Measurements from ENCODE around the gene ADAMTS14.

ADAMTS14 gene

DNA sequence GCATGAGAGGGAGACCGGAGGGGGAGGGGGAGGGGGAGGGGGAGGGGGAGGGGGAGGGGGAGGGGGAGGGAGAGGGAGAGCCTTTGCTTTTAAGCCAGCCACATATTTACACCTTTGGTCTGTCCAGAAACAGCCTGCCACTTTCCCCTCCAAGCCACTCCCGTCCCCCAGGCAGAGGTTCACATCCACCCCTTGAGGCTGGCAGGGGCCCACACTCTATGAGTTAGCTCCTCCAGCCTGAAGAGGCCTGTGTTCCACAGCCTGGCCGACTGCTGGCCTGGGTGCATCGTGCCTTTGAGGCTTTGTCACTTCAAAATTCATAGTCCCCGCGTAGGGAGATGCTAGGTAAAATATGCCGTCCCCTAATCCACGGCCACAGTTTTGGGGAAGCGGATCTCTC, 16.5 kb downstream of the ADAMTS14 start:
- peaks cover 20% of the 10 kb centered on the region for H3K4me1 ChIP-seq (ENCODE audit: control insufficient read depth, low read depth, low read length)
- no peak overlapping the region for H3K4me3 ChIP-seq (ENCODE audit: low read length)
- no peak overlapping the region for H3K9ac ChIP-seq (ENCODE audit: low read length)
- H3K36me3 ChIP-seq (ENCODE audit: control insufficient read depth, low read depth, low read length), result no peaks in the 10 kb centered on the region
- H3K27ac ChIP-seq (ENCODE audit: low read length), result no peak overlapping the region
- no peaks in the 10 kb centered on the region for H3K27me3 ChIP-seq (ENCODE audit: control insufficient read depth, insufficient read depth, low read length)
- no peaks in the 10 kb centered on the region for H3K9me3 ChIP-seq (ENCODE audit: control insufficient read depth, low read depth, low read length)

DNA sequence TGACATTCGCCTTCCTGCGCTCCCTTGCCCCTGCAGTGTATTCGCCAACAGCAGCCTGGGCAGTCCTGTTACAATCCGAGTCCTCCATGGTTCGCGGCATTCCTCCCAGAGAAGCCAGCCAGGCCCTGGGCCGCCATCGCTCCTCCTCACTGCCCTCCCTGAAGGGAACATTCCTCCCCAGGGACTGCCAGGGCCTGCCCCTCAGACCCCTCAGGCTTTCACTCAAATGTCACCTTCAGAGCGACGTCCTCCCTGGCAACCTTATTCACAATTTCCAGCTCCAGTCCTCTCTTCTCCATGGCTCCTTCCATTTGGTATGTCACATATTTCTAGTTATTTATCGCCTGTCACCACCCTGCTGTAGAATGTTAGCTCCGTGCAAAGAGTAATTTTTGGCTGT, 17.4 kb downstream of the ADAMTS14 start:
- Histone ChIP-seq H3K36me3 (ENCODE audit: control insufficient read depth, low read depth, low read length) (no peaks in the 10 kb centered on the region), H3K9ac (ENCODE audit: low read length) (no peak overlapping the region), H3K4me3 (ENCODE audit: low read length) (no peak overlapping the region), H3K27me3 (ENCODE audit: control insufficient read depth, insufficient read depth, low read length) (no peaks in the 10 kb centered on the region), H3K9me3 (ENCODE audit: control insufficient read depth, low read depth, low read length) (no peaks in the 10 kb centered on the region), H3K27ac (ENCODE audit: low read length) (no peak overlapping the region), H3K4me1 (ENCODE audit: control insufficient read depth, low read depth, low read length) (peaks cover 20% of the 10 kb centered on the region)

DNA sequence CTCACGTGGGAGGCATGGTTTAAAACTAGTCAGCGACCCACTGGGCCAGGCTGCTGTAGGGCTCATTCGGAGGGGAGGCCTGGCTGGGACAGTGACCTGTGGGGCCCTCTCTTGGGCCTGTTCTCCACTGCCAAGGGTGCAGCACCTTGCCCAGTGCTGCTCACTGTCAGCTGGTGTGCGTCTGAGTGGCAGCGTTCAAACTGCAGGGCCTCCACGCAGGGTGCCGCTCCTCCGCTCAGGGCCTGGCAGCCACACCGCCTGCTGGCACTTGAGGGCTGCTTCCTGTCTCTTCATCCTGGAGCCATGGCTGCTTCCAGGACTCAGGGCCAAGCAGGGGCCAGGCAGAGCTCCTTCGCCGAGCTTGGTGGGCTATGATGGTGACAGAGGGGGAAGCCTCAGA, 18.3 kb downstream of the ADAMTS14 start:
- H3K4me1 ChIP-seq (ENCODE audit: control insufficient read depth, low read depth, low read length), result peaks cover 17% of the 10 kb centered on the region
- no peaks in the 10 kb centered on the region for H3K27me3 ChIP-seq (ENCODE audit: control insufficient read depth, insufficient read depth, low read length)
- H3K27ac ChIP-seq (ENCODE audit: low read length), result no peak overlapping the region
- H3K36me3 ChIP-seq (ENCODE audit: control insufficient read depth, low read depth, low read length), result no peaks in the 10 kb centered on the region
- no peaks in the 10 kb centered on the region for H3K9me3 ChIP-seq (ENCODE audit: control insufficient read depth, low read depth, low read length)
- H3K4me3 ChIP-seq (ENCODE audit: low read length), result no peak overlapping the region
- H3K9ac ChIP-seq (ENCODE audit: low read length), result no peak overlapping the region

DNA sequence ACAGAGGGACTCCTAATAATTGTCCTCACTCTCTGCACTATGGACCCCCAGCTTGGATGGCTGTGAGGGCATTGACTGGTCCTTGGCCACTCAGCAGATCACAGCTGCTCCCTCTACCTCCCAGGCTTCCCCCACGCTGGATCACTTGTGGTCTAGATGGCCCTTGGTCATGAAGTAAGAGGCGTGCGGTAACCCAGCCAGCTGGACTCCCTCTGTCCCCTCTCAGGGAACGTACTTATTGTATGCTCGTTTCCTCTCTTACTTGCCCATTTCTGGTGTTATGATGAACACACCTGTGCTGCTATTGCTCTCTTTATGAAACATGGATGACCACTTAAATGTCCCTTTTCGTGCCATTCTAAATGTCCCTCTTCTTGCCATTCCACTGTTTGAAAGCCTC, 19.3 kb downstream of the ADAMTS14 start:
- H3K36me3 ChIP-seq (ENCODE audit: control insufficient read depth, low read depth, low read length), result no peaks in the 10 kb centered on the region

GRCh38 chr10:70692043-70692603, 19.8 kb downstream of the ADAMTS14 start:
- no peak overlapping the region for H3K9ac ChIP-seq (ENCODE audit: low read length)
- peaks cover 17% of the 10 kb centered on the region for H3K4me1 ChIP-seq (ENCODE audit: control insufficient read depth, low read depth, low read length)
- no peak overlapping the region for H3K4me3 ChIP-seq (ENCODE audit: low read length)
- H3K36me3 ChIP-seq (ENCODE audit: control insufficient read depth, low read depth, low read length), result no peaks in the 10 kb centered on the region
- H3K27me3 ChIP-seq (ENCODE audit: control insufficient read depth, insufficient read depth, low read length), result no peaks in the 10 kb centered on the region
- no peaks in the 10 kb centered on the region for H3K9me3 ChIP-seq (ENCODE audit: control insufficient read depth, low read depth, low read length)
- no peak overlapping the region for H3K27ac ChIP-seq (ENCODE audit: low read length)

More for the DNA sequence above, 19.3 kb downstream of the ADAMTS14 start:
- Histone ChIP-seq H3K9ac (ENCODE audit: low read length) (no peak overlapping the region), H3K4me1 (ENCODE audit: control insufficient read depth, low read depth, low read length) (peaks cover 17% of the 10 kb centered on the region), H3K9me3 (ENCODE audit: control insufficient read depth, low read depth, low read length) (no peaks in the 10 kb centered on the region), H3K4me3 (ENCODE audit: low read length) (no peak overlapping the region), H3K27ac (ENCODE audit: low read length) (no peak overlapping the region), H3K27me3 (ENCODE audit: control insufficient read depth, insufficient read depth, low read length) (no peaks in the 10 kb centered on the region)

DNA sequence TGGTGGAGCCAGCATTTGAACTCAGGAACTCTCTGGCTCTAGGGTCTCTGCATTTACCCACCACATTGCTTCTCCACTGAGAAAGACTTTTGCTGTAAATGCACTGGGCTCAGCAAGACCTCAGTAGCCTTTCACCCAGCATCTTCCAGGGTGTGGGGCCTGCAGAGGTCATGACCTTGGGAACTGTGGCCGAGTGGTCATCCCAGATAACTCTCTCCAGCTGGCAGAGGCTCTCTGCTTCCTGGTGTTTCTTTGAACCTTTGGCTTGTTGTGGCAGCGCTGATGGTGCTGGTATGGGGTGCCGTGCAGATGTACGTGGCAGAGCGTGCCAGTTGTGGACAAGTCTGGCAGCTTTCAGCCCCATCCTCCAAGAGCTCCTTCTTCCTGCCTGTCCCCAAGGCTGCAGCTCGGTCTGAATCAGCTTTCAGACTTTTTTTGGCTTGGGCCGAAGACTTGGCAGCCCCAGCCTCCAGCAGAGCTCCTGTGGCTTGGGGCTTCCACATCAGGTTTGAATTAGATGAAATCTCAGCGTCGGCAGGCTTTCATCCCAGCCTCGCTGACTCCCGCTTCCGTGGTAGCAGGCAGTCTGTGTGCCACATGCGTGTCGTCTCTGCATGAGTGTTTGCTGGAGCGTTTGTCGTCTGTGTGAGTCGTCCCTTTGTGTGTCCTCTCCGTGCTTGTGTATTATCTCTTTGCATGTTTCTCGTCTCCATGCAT, 21.5 kb downstream of the ADAMTS14 start:
- H3K27me3 ChIP-seq (ENCODE audit: control insufficient read depth, insufficient read depth, low read length), result no peaks in the 10 kb centered on the region
- peaks cover 17% of the 10 kb centered on the region for H3K4me1 ChIP-seq (ENCODE audit: control insufficient read depth, low read depth, low read length)
- no peak overlapping the region for H3K4me3 ChIP-seq (ENCODE audit: low read length)

DNA sequence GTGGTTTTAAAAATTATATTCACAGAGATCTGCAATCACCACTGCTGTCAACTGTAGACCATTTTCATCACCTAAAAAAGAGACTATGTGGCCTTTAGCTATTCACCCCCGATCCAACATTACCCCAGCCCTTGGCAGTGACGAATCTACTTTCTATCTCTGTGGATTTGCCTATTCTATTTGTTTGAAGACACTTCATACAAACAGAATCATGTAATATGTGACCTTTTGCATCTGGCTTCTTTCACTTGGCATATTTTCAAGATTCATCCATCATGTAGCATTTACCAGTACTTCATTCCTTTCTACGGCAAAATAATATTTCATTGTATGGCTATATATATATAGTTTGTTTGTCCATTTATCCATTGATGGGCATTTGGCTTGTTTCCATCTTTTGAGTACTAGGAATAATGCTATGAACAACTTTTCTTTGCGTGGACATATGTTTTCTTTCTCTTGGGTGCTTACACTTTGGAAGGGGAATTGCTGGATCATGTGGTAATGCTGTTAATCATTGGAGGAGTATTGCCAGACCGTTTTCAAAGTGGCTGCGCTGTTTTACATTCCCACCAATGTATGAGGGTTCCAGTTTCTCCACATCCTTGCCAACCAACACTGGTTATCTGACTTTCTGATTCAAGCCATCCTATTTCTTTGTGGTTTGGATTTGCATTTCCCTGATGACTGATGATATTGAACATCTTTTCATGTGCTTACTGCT, 22.3 kb downstream of the ADAMTS14 start:
- Histone ChIP-seq H3K4me1 (ENCODE audit: control insufficient read depth, low read depth, low read length) (peaks cover 17% of the 10 kb centered on the region), H3K36me3 (ENCODE audit: control insufficient read depth, low read depth, low read length) (no peaks in the 10 kb centered on the region), H3K27me3 (ENCODE audit: control insufficient read depth, insufficient read depth, low read length) (no peaks in the 10 kb centered on the region), H3K9ac (ENCODE audit: low read length) (no peak overlapping the region), H3K9me3 (ENCODE audit: control insufficient read depth, low read depth, low read length) (no peaks in the 10 kb centered on the region), H3K27ac (ENCODE audit: low read length) (no peak overlapping the region), H3K4me3 (ENCODE audit: low read length) (no peak overlapping the region)

More for the DNA sequence above, 21.5 kb downstream of the ADAMTS14 start:
- H3K9ac ChIP-seq (ENCODE audit: low read length), result no peak overlapping the region
- no peaks in the 10 kb centered on the region for H3K36me3 ChIP-seq (ENCODE audit: control insufficient read depth, low read depth, low read length)
- H3K9me3 ChIP-seq (ENCODE audit: control insufficient read depth, low read depth, low read length), result no peaks in the 10 kb centered on the region
- no peak overlapping the region for H3K27ac ChIP-seq (ENCODE audit: low read length)

- Histone ChIP-seq H3K4me3 (ENCODE audit: low read length) (no peak overlapping the region), H3K27me3 (ENCODE audit: control insufficient read depth, insufficient read depth, low read length) (no peaks in the 10 kb centered on the region), H3K4me1 (ENCODE audit: control insufficient read depth, low read depth, low read length) (peaks cover 17% of the 10 kb centered on the region), H3K9me3 (ENCODE audit: control insufficient read depth, low read depth, low read length) (no peaks in the 10 kb centered on the region), H3K36me3 (ENCODE audit: control insufficient read depth, low read depth, low read length) (no peaks in the 10 kb centered on the region), H3K9ac (ENCODE audit: low read length) (no peak overlapping the region), H3K27ac (ENCODE audit: low read length) (no peak overlapping the region)
Observed at GRCh38 chr10:70695241-70696030, 23.1 kb downstream of the ADAMTS14 start.

DNA sequence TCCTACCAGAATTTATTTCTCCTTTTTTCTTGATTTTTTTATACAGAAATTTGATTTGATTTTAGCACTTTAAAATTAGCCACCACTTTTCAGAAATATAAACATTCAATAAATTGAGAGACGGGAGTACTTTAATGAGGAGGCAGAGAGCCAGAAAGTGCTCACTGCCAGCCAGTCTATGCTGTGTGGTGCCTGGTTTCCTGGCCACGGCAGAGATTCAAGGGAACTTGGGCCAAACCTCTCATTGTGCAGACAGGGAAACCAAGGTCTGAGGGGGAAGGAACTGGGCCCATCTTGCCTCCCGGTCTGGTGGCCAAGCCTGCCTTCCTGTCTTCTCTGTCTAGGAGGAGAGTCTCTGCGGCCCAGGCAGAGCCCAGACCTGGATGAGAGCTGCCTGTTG, 25.9 kb downstream of the ADAMTS14 start:
- no peak overlapping the region for H3K9ac ChIP-seq (ENCODE audit: low read length)
- H3K4me1 ChIP-seq (ENCODE audit: control insufficient read depth, low read depth, low read length), result peaks cover under 1% of the 10 kb centered on the region
- H3K27me3 ChIP-seq (ENCODE audit: control insufficient read depth, insufficient read depth, low read length), result no peaks in the 10 kb centered on the region
- no peak overlapping the region for H3K4me3 ChIP-seq (ENCODE audit: low read length)
- no peaks in the 10 kb centered on the region for H3K9me3 ChIP-seq (ENCODE audit: control insufficient read depth, low read depth, low read length)
- no peak overlapping the region for H3K27ac ChIP-seq (ENCODE audit: low read length)
- no peaks in the 10 kb centered on the region for H3K36me3 ChIP-seq (ENCODE audit: control insufficient read depth, low read depth, low read length)

DNA sequence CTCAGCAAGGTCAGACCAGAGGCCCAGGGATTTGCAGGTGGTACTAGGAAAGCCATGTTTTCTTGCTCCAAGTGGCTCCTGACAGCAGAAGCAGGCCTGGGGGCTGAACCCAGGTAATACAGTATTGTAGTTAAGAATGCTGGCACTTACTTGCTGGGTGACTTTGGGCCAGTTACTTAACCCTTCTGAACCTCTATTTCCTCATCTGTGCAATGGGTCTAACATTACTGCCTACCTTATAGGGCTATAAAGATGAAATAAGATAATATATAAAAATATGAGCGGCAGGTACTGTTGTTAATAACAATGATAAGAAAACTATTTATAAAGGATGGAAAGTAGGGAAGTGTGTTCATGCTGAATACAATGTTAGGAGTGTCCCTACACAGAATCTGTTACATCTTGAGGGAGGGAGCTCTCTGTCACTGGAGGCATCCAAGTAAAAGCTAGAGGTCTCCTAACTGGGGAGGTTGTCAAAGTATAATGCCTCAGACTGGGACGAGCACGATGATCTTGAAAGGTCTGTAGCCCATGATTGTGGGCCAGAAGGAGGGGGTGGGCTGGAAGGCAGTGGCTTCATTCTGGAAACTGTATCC, 26.9 kb downstream of the ADAMTS14 start:
- Histone ChIP-seq H3K27ac (ENCODE audit: low read length) (no peak overlapping the region), H3K4me3 (ENCODE audit: low read length) (no peak overlapping the region), H3K9me3 (ENCODE audit: control insufficient read depth, low read depth, low read length) (no peaks in the 10 kb centered on the region), H3K36me3 (ENCODE audit: control insufficient read depth, low read depth, low read length) (no peaks in the 10 kb centered on the region), H3K27me3 (ENCODE audit: control insufficient read depth, insufficient read depth, low read length) (no peaks in the 10 kb centered on the region), H3K9ac (ENCODE audit: low read length) (no peak overlapping the region), H3K4me1 (ENCODE audit: control insufficient read depth, low read depth, low read length) (no peaks in the 10 kb centered on the region)

GRCh38 chr10:70699659-70700174, 27.4 kb downstream of the ADAMTS14 start:
- no peak overlapping the region for H3K27ac ChIP-seq (ENCODE audit: low read length)
- H3K4me3 ChIP-seq (ENCODE audit: low read length), result no peak overlapping the region
- no peaks in the 10 kb centered on the region for H3K36me3 ChIP-seq (ENCODE audit: control insufficient read depth, low read depth, low read length)
- H3K9ac ChIP-seq (ENCODE audit: low read length), result no peak overlapping the region
- no peaks in the 10 kb centered on the region for H3K27me3 ChIP-seq (ENCODE audit: control insufficient read depth, insufficient read depth, low read length)
- H3K4me1 ChIP-seq (ENCODE audit: control insufficient read depth, low read depth, low read length), result no peaks in the 10 kb centered on the region
- H3K9me3 ChIP-seq (ENCODE audit: control insufficient read depth, low read depth, low read length), result no peaks in the 10 kb centered on the region

Measured in iPS-18a (cell line).